H7 (cell line): Measurements from ENCODE around the gene FCRL5. TPM values are rescaled to one million over a fixed set of nuclear protein-coding genes. Genes with fewer than 3 reads are reported as not detected.
"Not testable (repeated sequence)": the region's sequence is repeated elsewhere in the genome, so short reads cannot be mapped to it uniquely, and the experiment has no call there.

Experiments
- DNase-seq: peaks from one replicate; pipeline ENCODE4 v3.0.0; 2012
- H3K27me3 ChIP-seq: 2 replicates; pipeline ENCODE4 v1.6.0; 2011; ENCODE audit warnings: mild to moderate bottlenecking, low read length; ENCODE audit not compliant: control insufficient read depth, insufficient read depth
- H3K36me3 ChIP-seq: replicated peaks from 2 replicates; pipeline ENCODE4 v1.5.1; 2011; ENCODE audit warnings: low read length; ENCODE audit not compliant: control insufficient read depth, insufficient read depth
- H3K4me3 ChIP-seq: 2 replicates; pipeline ENCODE4 v1.5.1; 2011; ENCODE audit warnings: low read depth, mild to moderate bottlenecking, control low read depth, low read length, moderate library complexity; ENCODE audit not compliant: insufficient read depth
- total RNA-seq: library from RNA; depleted of rRNA; stranded (reverse); fragments of >200 nt; shearing (Covaris generic); gene quantifications from 2 replicates; pipeline ENCODE4 v1.2.3, GENCODE V29; 2014

FCRL5 gene
- total RNA-seq, 1 experiment from 2014 or later, result 0.14 TPM

DNA sequence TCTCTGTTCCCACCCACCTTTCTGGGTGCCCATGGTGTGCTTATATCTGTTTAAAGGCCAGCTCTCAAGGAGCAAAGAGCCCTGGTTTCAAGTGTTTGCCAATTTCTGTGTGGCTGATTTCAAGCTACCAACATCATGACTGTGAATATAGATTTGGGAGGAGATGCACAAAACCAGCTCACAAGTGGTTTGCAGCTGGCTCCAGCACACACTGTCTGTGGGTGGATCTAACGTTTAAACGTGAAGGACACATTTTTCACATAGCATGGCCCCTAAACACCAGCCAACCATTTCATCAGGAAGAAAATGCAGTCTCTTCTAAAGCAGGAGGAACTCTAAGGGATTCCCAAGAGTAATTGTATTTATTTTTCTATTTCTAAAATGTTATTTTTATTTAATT is 65.2 kb downstream of the FCRL5 start:
- no peak for DNase-seq
- Histone ChIP-seq H3K4me3 (no peak overlapping the region), H3K36me3 (no peaks in the 10 kb centered on the region), H3K27me3 (no peaks in the 10 kb centered on the region)

DNA sequence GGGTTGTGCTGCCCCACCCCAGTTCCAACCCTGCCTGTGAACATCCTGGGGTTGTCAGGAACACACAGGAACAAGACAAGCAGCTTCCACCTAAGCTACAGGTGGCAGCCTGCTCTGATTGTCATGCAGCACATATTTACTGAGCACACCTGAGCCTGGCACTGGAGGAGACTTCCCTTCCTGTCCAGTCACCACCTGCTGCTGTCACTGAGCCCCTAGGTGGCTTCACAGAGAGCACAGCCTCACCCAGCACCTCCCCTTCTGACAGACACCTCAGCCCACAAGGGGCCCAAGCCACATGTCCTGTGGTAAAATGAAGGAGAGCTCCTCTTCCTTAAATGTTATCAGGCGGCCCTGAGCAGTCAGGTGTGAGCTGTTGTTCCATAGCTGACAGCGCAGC is 65.9 kb downstream of the FCRL5 start:
- not testable (repeated sequence) for H3K4me3 ChIP-seq, DNase-seq, H3K27me3 ChIP-seq

DNA sequence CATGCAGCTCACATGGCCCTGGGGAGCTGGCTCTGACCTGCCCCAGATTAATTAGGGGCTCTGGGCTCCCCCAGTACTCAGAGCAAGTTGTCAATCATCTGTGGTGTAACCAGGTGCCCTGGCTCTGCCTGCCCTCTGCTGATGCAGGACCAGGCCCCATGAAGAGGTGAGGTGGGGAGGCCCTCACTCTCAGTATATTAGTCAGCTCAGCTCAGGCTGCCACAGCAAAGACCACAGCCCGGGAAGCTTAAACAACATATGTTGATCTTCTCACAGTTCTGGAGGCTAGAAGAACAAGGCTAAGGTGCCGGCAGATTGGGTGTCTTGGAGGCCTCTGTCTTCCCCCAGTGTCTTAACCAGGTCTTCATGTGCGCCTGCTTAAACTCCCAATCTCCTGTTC is 66.5 kb downstream of the FCRL5 start:
- H3K27me3 ChIP-seq, result no peaks in the 10 kb centered on the region
- no peak overlapping the region for H3K4me3 ChIP-seq
- DNase-seq, result no peak
- H3K36me3 ChIP-seq, result no peaks in the 10 kb centered on the region

More for the DNA sequence above, 65.9 kb downstream of the FCRL5 start:
- not testable (repeated sequence) for H3K36me3 ChIP-seq

DNA sequence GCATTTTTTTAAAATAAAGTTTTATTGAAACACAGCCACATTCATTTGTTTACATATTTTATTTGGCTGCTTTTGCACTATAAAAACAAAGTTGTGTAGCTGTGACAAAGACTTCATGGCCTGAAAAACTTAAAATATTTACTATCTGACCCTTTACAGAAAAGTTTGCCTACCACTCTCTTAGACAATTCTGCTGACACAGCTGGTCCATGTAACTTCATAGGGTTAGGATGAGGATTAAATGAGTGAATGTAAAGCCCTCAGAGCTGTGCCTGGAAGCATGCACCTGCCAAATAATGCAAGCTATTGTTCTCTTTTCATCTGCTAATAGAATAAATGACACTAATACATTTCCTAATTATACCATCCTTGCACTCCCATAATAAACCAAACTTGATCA is 67.7 kb downstream of the FCRL5 start:
- Histone ChIP-seq H3K27me3 (no peaks in the 10 kb centered on the region), H3K36me3 (no peaks in the 10 kb centered on the region), H3K4me3 (no peak overlapping the region)
- DNase-seq, result no peak

DNA sequence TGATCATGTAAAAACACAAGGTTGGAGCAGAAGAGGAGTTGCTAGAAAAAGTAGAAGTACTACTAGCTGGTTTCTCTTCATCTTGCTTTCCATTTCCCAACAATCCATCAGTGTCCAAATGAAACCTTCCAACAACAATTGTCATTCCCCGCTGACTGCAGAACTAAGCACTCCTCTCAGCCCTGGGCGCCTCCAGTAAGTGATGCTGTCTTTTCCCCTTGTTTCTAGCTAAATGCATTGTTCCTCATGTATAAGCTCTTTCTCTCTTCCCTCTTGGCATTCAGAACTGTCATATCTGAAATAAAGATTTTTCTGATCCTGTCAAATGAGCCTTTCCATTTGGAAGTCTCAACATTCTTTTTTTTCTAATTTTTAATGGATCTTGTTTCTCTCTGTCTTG is 68.7 kb downstream of the FCRL5 start:
- Histone ChIP-seq H3K27me3 (no peaks in the 10 kb centered on the region), H3K4me3 (no peak overlapping the region), H3K36me3 (no peaks in the 10 kb centered on the region)
- DNase-seq, result no peak

DNA sequence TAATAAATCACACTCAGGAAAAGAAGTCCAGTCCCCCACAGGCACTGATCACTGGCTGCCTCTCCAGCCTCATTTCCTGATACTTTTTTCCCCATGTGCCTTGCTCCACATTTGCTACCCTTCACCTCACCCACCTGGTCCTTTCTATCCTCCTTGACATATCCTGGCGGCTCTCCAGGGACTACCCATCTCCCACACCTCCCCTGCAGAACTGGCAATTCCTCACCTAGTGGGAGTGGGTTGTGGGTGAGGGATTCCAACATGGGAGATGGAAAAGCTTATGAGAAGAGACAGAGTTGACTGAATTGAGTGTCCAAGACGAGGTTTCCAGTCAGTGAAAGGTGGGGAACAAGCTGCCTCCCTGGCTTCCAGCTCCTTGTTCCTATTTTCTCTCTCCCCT is 69.6 kb downstream of the FCRL5 start:
- H3K36me3 ChIP-seq, result no peaks in the 10 kb centered on the region
- no peaks in the 10 kb centered on the region for H3K27me3 ChIP-seq
- DNase-seq, result no peak
- no peak overlapping the region for H3K4me3 ChIP-seq

DNA sequence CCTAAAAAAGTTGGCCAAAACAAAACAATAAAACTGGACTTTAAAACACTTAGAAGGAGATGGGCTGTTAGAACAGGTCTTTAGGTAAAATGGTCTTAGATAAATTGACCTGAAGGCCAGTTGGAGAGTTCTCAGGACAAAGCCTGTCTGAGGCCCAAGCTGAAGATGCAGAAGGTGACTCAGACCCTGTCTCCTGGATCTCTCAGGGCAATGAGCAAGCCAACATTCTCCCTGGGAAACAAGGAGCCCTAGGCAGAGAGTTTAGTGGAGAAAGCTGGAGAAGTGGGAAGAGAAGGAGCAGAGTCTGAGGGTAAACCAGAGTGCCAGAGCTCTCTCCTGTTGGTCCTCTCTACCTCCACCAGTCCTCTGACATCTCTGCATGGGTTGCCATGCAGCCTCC is 70.1 kb downstream of the FCRL5 start:
- H3K27me3 ChIP-seq, result no peaks in the 10 kb centered on the region
- no peak for DNase-seq
- H3K36me3 ChIP-seq, result no peaks in the 10 kb centered on the region
- H3K4me3 ChIP-seq, result no peak overlapping the region

DNA sequence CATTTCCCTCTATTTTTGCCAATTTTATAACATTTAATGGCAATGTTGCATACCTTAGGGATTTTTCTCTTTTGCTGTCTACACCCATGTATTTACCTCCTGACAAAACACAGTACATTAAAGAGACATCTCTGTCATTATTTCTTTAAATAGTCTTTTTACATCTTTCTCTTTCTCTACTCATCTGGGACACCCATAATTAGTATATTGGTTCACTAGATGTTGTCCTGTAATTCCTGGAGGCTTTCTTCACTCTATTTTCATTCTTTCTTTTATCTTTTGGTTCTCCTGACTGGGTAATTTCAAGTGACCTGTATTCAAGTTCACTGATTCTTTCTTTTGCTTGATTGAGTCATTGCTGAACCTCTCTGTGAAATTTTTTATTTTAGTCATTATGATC is 74.3 kb downstream of the FCRL5 start:
- H3K36me3 ChIP-seq, result no peaks in the 10 kb centered on the region
- H3K4me3 ChIP-seq, result no peak overlapping the region
- DNase-seq, result no peak
- no peaks in the 10 kb centered on the region for H3K27me3 ChIP-seq

DNA sequence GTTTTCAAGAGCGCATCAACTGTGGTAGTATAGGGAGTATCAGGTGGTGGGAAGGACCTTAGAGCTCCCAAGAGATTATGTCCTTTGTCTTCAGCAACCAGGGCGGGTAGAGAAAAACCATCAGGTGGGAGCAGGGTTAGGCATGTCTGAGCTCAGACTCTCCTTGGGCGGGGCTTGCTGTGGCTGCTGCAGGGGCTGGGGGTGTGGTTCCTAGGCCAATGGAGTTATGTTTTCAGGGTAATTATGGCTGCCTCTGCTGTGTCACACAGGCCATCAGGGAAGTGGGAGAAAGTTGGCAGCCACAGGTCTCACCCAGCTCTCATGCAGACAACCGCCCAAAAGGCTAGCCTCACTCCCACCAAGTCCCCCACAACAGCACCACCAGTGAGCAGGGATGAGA is 74.9 kb downstream of the FCRL5 start:
- H3K36me3 ChIP-seq, result no peaks in the 10 kb centered on the region
- no peaks in the 10 kb centered on the region for H3K27me3 ChIP-seq
- no peak for DNase-seq
- H3K4me3 ChIP-seq, result no peak overlapping the region

DNA sequence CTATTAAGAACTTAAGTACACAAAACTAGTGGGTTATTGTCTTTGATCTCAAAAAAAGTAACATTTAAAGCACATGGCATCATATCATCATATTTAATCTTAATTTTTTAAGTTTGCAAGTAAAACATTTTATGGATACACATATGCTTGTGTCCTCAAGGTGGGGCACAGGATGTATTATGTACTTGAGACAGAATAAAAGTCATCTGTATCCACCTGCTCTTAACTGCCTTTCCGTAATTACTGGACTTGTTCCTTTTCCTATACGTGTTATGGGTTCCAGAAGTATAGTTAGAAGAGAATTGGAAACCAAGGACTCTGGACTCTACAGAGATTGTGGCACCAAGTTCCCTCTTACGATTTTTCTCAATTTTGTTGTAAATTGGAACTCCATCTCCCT is 79.4 kb downstream of the FCRL5 start:
- no peak for DNase-seq
- Histone ChIP-seq H3K27me3 (no peaks in the 10 kb centered on the region), H3K4me3 (no peak overlapping the region), H3K36me3 (no peaks in the 10 kb centered on the region)

DNA sequence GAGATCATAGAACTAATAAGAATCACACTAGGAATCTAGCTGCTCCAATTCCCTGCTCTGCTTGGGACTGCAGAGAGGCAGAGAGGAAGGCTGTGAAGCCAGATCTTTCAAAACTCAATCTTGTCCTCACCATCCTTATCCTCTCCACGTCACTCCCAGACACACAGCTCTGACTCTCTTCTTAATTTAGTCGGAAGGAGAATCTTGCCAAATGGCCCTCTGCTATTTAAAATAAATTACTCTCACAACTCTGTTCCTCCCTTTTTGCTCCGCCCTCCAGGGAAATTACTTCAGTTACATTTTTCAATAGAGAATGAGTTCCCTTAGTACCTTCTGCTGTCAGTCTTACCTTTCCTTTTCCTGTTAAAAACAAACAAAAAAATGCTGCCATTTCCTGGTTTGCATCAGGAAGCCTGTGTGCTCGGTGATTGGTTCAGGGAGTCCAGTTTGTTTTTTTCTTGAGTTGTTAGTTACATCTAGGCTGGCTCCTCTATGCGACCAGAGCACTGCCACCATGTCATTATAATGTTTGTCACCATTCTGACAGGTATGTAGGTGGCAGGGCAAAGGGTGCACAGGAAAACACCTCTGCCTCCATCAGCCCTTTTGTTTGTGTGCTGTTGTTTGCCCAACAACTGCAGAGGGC is 80.1 kb downstream of the FCRL5 start:
- Histone ChIP-seq H3K4me3 (no peak overlapping the region), H3K36me3 (no peaks in the 10 kb centered on the region), H3K27me3 (no peaks in the 10 kb centered on the region)
- DNase-seq, result no peak

DNA sequence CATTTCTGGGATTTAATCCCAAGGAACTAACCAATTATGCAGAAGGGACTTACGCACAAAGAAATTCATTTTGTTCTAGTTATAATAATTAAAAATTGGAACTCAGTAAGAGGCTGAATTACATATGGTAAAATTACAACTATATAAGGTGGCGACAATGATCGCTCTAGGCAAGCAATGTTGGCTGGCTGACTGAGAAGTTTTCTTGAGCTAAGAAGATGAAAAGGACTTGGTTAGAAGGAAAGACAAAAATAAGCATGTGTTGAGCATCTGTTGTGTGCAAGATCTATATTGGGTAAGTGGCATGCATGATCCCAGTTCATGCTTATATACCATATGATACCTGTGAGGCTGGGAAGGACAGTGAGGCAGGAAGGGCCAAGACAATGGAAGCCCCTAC is 80.8 kb downstream of the FCRL5 start:
- Histone ChIP-seq H3K4me3 (no peak overlapping the region), H3K27me3 (no peaks in the 10 kb centered on the region), H3K36me3 (no peaks in the 10 kb centered on the region)
- DNase-seq, result no peak

DNA sequence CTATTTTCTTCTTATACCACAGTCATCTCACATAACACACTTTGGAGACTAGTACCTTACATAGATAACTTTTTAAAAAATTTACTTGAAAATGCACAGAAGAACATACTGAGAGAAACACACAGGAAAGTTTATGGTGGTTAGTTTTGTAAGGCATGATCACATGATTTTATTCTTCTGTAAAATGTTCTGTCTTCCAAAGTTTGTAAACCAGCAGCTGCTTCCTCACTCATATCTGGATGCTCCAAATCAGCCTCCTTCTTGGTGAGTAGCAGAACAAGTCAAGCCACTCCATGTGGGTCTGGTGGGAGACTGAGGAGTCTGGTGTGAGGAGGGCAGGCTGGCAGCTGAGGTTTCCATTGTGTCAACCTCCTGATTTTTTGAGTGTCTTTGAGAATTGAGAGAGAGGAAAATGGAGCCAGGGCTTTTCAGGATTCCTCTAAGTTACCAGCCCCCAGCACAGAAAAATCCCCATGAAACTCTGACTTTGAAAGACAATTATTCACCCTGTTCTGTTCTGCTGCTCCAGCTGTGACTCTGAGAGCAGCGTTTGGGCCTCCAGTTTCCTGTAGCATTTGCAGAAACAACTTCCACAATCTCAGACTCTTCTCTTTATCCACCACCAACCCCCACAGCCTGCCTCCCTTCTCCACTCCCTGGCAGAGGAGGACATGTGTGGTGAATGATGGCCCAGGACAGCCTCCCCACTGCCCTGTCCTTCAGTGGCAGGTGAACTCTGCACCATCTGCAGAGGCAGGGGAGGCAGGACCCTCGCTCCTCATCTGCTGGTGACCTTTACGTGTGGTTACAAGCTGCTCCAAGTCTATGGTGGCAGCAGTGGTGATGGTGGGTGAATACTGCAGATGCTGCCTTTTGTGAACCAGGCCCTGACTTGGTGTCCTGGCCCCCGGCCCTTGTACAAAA is 82.3 kb downstream of the FCRL5 start:
- Histone ChIP-seq H3K36me3 (no peaks in the 10 kb centered on the region), H3K4me3 (no peak overlapping the region), H3K27me3 (no peaks in the 10 kb centered on the region)
- no peak for DNase-seq

DNA sequence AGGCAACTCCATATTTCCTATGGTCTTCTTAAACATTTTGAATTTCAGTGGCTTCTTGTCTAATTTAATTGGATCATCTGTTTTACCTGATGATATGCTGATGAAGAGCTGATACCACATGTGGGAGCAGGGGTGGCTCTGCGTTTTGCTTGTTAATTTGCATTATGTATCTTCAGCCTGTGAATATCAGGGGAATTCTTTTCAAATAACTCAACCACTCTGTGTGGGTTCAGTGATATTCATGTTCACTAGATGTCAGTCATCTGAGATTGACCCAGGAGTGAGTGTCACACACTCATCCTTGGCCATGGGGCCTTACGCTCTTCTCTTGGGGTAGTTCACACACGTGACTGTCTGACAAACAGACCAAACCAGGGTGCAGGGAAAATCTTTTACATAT is 83.0 kb downstream of the FCRL5 start:
- Histone ChIP-seq H3K36me3 (no peaks in the 10 kb centered on the region), H3K27me3 (no peaks in the 10 kb centered on the region), H3K4me3 (no peak overlapping the region)
- no peak for DNase-seq

DNA sequence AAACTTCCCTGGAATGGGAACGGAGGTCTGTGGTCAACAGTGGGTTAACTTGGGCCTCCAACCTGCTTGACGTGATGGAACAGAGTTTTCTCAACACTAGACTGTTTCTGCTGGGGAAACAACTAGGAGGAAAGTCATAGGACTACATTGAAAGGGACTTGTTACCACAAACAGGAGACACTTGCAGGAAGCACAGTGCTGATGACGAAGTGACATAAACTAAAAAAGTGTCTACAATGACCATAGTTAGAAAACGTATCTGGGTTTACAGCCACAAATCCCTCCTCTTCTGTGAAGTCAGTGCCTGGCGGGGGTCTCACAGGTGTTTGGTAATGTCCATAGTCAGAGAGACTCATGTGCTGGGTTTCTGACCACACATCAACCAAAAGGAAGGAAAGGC is 86.3 kb downstream of the FCRL5 start:
- Histone ChIP-seq H3K36me3 (no peaks in the 10 kb centered on the region), H3K4me3 (no peak overlapping the region), H3K27me3 (no peaks in the 10 kb centered on the region)
- DNase-seq, result no peak
